Measurements from ENCODE around the gene SEC62. TPM values are rescaled to one million over a fixed set of nuclear protein-coding genes. Genes with fewer than 3 reads are reported as not detected.
"Not testable (repeated sequence)": the region's sequence is repeated elsewhere in the genome, so short reads cannot be mapped to it uniquely, and the experiment has no call there.

The SEC62 gene
- total RNA-seq, 1 donor, result 31.5 TPM

- Histone ChIP-seq H2AFZ (ENCODE audit: low read length) (no peak overlapping the region), H3K4me3 (ENCODE audit: insufficient read depth, low read length) (no peak overlapping the region), H3K27me3 (ENCODE audit: insufficient read depth, low read length) (peaks cover 10% of the 10 kb centered on the region), H3K4me1 (ENCODE audit: insufficient read depth, low read length) (no peaks in the 10 kb centered on the region), H3K4me2 (ENCODE audit: insufficient read depth, low read length) (no peak overlapping the region), H3K36me3 (ENCODE audit: insufficient read depth, low read length) (no peaks in the 10 kb centered on the region), H4K20me1 (ENCODE audit: insufficient read depth, low read length) (no peaks in the 10 kb centered on the region), H3K79me2 (ENCODE audit: insufficient read depth, low read length) (no peaks in the 10 kb centered on the region), H3K27ac (ENCODE audit: low read depth, low read length) (no peak overlapping the region), H3K9me3 (ENCODE audit: low read depth, low read length) (no peaks in the 10 kb centered on the region)
- no peak for DNase-seq (ENCODE audit: insufficient read length, low spot score, missing footprints)
- TF ChIP-seq, protein P1, sequence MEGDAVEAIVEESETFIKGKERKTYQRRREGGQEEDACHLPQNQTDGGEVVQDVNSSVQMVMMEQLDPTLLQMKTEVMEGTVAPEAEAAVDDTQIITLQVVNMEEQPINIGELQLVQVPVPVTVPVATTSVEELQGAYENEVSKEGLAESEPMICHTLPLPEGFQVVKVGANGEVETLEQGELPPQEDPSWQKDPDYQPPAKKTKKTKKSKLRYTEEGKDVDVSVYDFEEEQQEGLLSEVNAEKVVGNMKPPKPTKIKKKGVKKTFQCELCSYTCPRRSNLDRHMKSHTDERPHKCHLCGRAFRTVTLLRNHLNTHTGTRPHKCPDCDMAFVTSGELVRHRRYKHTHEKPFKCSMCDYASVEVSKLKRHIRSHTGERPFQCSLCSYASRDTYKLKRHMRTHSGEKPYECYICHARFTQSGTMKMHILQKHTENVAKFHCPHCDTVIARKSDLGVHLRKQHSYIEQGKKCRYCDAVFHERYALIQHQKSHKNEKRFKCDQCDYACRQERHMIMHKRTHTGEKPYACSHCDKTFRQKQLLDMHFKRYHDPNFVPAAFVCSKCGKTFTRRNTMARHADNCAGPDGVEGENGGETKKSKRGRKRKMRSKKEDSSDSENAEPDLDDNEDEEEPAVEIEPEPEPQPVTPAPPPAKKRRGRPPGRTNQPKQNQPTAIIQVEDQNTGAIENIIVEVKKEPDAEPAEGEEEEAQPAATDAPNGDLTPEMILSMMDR (IDR thresholded peaks at IDR 0.05; ENCODE audit: extremely low read depth, low read depth, low read length), result no peak
Measured at GRCh38 chr3:170016057-170016456, 49.5 kb downstream of the SEC62 start.

DNA sequence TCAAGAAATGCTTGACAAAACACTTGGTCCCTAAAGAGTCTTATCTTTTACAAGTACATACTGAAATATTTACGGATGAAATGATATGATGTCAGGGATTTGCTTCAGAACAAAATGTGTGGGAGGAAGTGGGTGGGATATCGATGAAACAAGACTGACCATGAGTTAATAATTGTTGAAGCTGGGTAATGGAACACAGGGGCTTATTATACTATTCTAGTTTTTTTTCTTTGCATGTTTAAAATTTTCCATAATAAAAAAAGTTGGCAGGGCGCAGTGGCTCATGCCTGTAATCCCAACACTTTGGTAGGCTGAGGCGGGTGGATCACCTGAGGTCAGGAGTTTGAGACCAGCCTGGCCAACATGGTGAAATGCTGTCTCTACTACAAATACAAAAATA is 52.7 kb downstream of the SEC62 start:
- H3K9me3 ChIP-seq (ENCODE audit: low read depth, low read length); H3K27ac ChIP-seq (ENCODE audit: low read depth, low read length); H3K36me3 ChIP-seq (ENCODE audit: insufficient read depth, low read length); H2AFZ ChIP-seq (ENCODE audit: low read length); H3K4me2 ChIP-seq (ENCODE audit: insufficient read depth, low read length); H4K20me1 ChIP-seq (ENCODE audit: insufficient read depth, low read length); H3K79me2 ChIP-seq (ENCODE audit: insufficient read depth, low read length); H3K4me1 ChIP-seq (ENCODE audit: insufficient read depth, low read length); H3K27me3 ChIP-seq (ENCODE audit: insufficient read depth, low read length); DNase-seq (ENCODE audit: insufficient read length, low spot score, missing footprints); H3K4me3 ChIP-seq (ENCODE audit: insufficient read depth, low read length): not testable (repeated sequence)

GRCh38 chr3:170021083-170021482 is 54.5 kb downstream of the SEC62 start:
- H3K4me1 ChIP-seq (ENCODE audit: insufficient read depth, low read length), result no peaks in the 10 kb centered on the region
- no peak overlapping the region for H2AFZ ChIP-seq (ENCODE audit: low read length)
- H3K79me2 ChIP-seq (ENCODE audit: insufficient read depth, low read length), result no peaks in the 10 kb centered on the region
- no peaks in the 10 kb centered on the region for H3K9me3 ChIP-seq (ENCODE audit: low read depth, low read length)
- H3K27me3 ChIP-seq (ENCODE audit: insufficient read depth, low read length), result peaks cover 14% of the 10 kb centered on the region
- H3K27ac ChIP-seq (ENCODE audit: low read depth, low read length), result no peak overlapping the region
- no peaks in the 10 kb centered on the region for H3K36me3 ChIP-seq (ENCODE audit: insufficient read depth, low read length)
- TF ChIP-seq, protein P1 (IDR thresholded peaks at IDR 0.05; ENCODE audit: extremely low read depth, low read depth, low read length), result peak; percentile 35
- no peak for DNase-seq (ENCODE audit: insufficient read length, low spot score, missing footprints)
- no peak overlapping the region for H3K4me3 ChIP-seq (ENCODE audit: insufficient read depth, low read length)
- H4K20me1 ChIP-seq (ENCODE audit: insufficient read depth, low read length), result no peaks in the 10 kb centered on the region
- no peak overlapping the region for H3K4me2 ChIP-seq (ENCODE audit: insufficient read depth, low read length)

GRCh38 chr3:170022336-170022735 is 55.7 kb downstream of the SEC62 start:
- H4K20me1 ChIP-seq (ENCODE audit: insufficient read depth, low read length), result no peaks in the 10 kb centered on the region
- no peak for DNase-seq (ENCODE audit: insufficient read length, low spot score, missing footprints)
- H3K27me3 ChIP-seq (ENCODE audit: insufficient read depth, low read length), result peaks cover 9% of the 10 kb centered on the region
- H3K79me2 ChIP-seq (ENCODE audit: insufficient read depth, low read length), result no peaks in the 10 kb centered on the region
- TF ChIP-seq, protein P1 (IDR thresholded peaks at IDR 0.05; ENCODE audit: extremely low read depth, low read depth, low read length), result no peak
- no peak overlapping the region for H2AFZ ChIP-seq (ENCODE audit: low read length)
- no peak overlapping the region for H3K4me2 ChIP-seq (ENCODE audit: insufficient read depth, low read length)
- no peak overlapping the region for H3K4me3 ChIP-seq (ENCODE audit: insufficient read depth, low read length)
- H3K27ac ChIP-seq (ENCODE audit: low read depth, low read length), result no peak overlapping the region
- H3K4me1 ChIP-seq (ENCODE audit: insufficient read depth, low read length), result no peaks in the 10 kb centered on the region
- no peaks in the 10 kb centered on the region for H3K36me3 ChIP-seq (ENCODE audit: insufficient read depth, low read length)
- no peaks in the 10 kb centered on the region for H3K9me3 ChIP-seq (ENCODE audit: low read depth, low read length)

Data from osteoblast (primary cell).